Loucy (cell line): ENCODE results near the gene ENTPD1.

Source experiments
- H2AFZ ChIP-seq: fragments of 200-600 bp; sonication (generic); 2 replicates; pipeline ENCODE4 v1.6.0; 2016; ENCODE audit warnings: antibody characterized with exemption, mild to moderate bottlenecking, low read length, moderate library complexity
- H3F3A ChIP-seq: fragments of 200-600 bp; 2 replicates; pipeline ENCODE4 v1.6.0; 2016; ENCODE audit warnings: antibody characterized with exemption, low read depth, mild to moderate bottlenecking
- H3K27me3 ChIP-seq: fragments of 200-600 bp; sonication (generic); 2 replicates; pipeline ENCODE4 v1.6.1; 2014; ENCODE audit warnings: low read length, mild to moderate bottlenecking; ENCODE audit not compliant: insufficient read depth, poor library complexity, severe bottlenecking
- H3K36me3 ChIP-seq: fragments of 200-600 bp; sonication (generic); 2 replicates; pipeline ENCODE4 v1.6.1; 2016; ENCODE audit warnings: low read length; ENCODE audit not compliant: insufficient read depth
- H3K4me1 ChIP-seq: fragments of 200-600 bp; sonication (generic); 2 replicates; pipeline ENCODE4 v1.5.1; 2014; ENCODE audit warnings: low read length, mild to moderate bottlenecking; ENCODE audit not compliant: insufficient read depth, poor library complexity, severe bottlenecking
- H3K4me2 ChIP-seq: fragments of 200-600 bp; sonication (generic); 2 replicates; pipeline ENCODE4 v1.6.0; 2014; ENCODE audit warnings: antibody characterized with exemption, low read length, low read depth, mild to moderate bottlenecking; ENCODE audit not compliant: poor library complexity, severe bottlenecking
- H3K4me3 ChIP-seq: fragments of 200-600 bp; sonication (generic); 2 replicates; pipeline ENCODE4 v1.5.1; 2014; ENCODE audit warnings: low read length, mild to moderate bottlenecking, mixed read lengths; ENCODE audit not compliant: poor library complexity, severe bottlenecking
- H3K79me2 ChIP-seq: fragments of 200-600 bp; sonication (generic); 2 replicates; pipeline ENCODE4 v1.6.1; 2014; ENCODE audit warnings: low read length; ENCODE audit not compliant: insufficient read depth
- H3K9ac ChIP-seq: fragments of 200-600 bp; sonication (generic); 2 replicates; pipeline ENCODE4 v1.6.0; 2014; ENCODE audit warnings: mild to moderate bottlenecking, low read depth, low read length, moderate library complexity; ENCODE audit not compliant: poor library complexity, severe bottlenecking
- H3K9me2 ChIP-seq: fragments of 200-600 bp; sonication (generic); replicated peaks from 2 replicates; pipeline ENCODE4 v1.6.1; 2016; ENCODE audit warnings: low read depth, low read length, mixed read lengths
- H3K9me3 ChIP-seq: fragments of 200-600 bp; sonication (generic); 2 replicates; pipeline ENCODE4 v1.6.1; 2014; ENCODE audit warnings: mild to moderate bottlenecking, antibody characterized with exemption, low read length, low read depth; ENCODE audit not compliant: insufficient read depth
- H4K20me1 ChIP-seq: fragments of 200-600 bp; sonication (generic); 2 replicates; pipeline ENCODE4 v1.6.0; 2014; ENCODE audit warnings: antibody characterized with exemption, low read length, mild to moderate bottlenecking; ENCODE audit not compliant: insufficient read depth, poor library complexity, severe bottlenecking
- CTCF ChIP-seq: fragments of 200-600 bp; sonication (generic); conservative IDR thresholded peaks from 2 replicates; pipeline ENCODE4 v1.5.1; 2014; ENCODE audit warnings: mild to moderate bottlenecking, antibody characterized with exemption, low read length
- EZH2phosphoT487 ChIP-seq: fragments of 200-600 bp; IDR thresholded peaks from 2 replicates; pipeline ENCODE4 v1.6.1; 2018; ENCODE audit warnings: antibody characterized with exemption, mild to moderate bottlenecking, moderate library complexity, borderline replicate concordance

ENTPD1 gene

GRCh38 chr10:95837783-95838182, 81.8 kb downstream of the ENTPD1 start:
- H3K9me3 ChIP-seq: no peaks in the 10 kb centered on the region
- TF ChIP-seq CTCF (no peak), EZH2phosphoT487 (no peak)
- no peaks in the 10 kb centered on the region for H4K20me1 ChIP-seq
- H3K4me3 ChIP-seq: no peak overlapping the region
- no peaks in the 10 kb centered on the region for H3K27me3 ChIP-seq
- no peaks in the 10 kb centered on the region for H3F3A ChIP-seq
- H3K9me2 ChIP-seq: no peaks in the 10 kb centered on the region
- no peak overlapping the region for H3K4me2 ChIP-seq
- no peaks in the 10 kb centered on the region for H3K36me3 ChIP-seq
- peaks cover 10% of the 10 kb centered on the region for H3K4me1 ChIP-seq
- H3K79me2 ChIP-seq: no peaks in the 10 kb centered on the region
- H3K9ac ChIP-seq: no peak overlapping the region
- H2AFZ ChIP-seq: no peak overlapping the region

DNA sequence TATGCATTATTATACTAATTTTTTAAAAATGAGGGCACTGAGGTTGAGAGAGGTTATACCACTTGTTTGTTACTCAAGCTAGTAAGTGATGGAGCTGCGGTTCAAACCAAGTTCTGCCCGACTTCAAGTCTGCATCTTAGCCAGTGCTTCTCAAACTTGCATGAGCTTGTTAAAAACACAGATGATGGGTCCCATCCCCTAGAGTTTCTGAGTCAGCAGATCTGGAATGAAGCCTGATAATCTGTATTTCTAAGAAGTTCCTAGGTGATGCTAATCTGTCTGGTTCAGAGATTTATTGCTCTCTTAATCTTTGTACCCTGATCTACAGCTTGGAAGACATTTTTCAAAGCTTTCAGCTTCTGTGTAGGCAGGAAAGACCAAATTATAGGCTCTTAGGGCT, 84.2 kb downstream of the ENTPD1 start:
- Histone ChIP-seq H3K4me2 (no peak overlapping the region), H2AFZ (no peak overlapping the region)
- TF ChIP-seq CTCF (no peak), EZH2phosphoT487 (no peak)

DNA sequence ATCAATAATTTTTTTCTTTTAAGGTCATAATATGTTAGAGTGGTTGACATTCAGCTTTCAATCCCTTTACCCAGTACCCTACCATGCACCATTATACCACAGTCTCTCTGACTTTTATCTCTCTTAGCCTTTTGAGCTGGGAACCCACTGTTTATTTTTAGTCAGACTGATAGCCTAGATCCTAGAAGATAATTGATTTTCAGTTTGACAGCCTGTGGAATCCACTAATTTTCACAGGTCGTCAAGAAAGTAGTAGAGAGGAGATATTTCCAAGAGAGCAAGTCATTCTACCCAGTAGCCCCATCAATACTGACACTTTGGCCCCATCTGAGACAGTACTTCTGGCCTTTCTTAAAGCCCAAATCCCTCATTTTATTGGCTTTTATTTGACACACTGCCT, 84.7 kb downstream of the ENTPD1 start:
- H3K36me3 ChIP-seq: no peaks in the 10 kb centered on the region
- TF ChIP-seq EZH2phosphoT487: no peak
- no peak for TF ChIP-seq CTCF
- no peak overlapping the region for H3K4me2 ChIP-seq
- H3K79me2 ChIP-seq: no peaks in the 10 kb centered on the region
- H3K4me1 ChIP-seq: peaks cover 5% of the 10 kb centered on the region
- H4K20me1 ChIP-seq: no peaks in the 10 kb centered on the region
- no peak overlapping the region for H3K9ac ChIP-seq
- no peaks in the 10 kb centered on the region for H3K9me2 ChIP-seq
- no peaks in the 10 kb centered on the region for H3F3A ChIP-seq
- no peaks in the 10 kb centered on the region for H3K9me3 ChIP-seq
- no peaks in the 10 kb centered on the region for H3K27me3 ChIP-seq
- no peak overlapping the region for H3K4me3 ChIP-seq
- no peak overlapping the region for H2AFZ ChIP-seq

More for the DNA sequence above, 84.2 kb downstream of the ENTPD1 start:
- Histone ChIP-seq H3K4me1 (peaks cover 10% of the 10 kb centered on the region), H3F3A (no peaks in the 10 kb centered on the region), H3K9me3 (no peaks in the 10 kb centered on the region), H3K36me3 (no peaks in the 10 kb centered on the region), H3K27me3 (no peaks in the 10 kb centered on the region), H4K20me1 (no peaks in the 10 kb centered on the region), H3K4me3 (no peak overlapping the region), H3K9me2 (no peaks in the 10 kb centered on the region), H3K79me2 (no peaks in the 10 kb centered on the region), H3K9ac (no peak overlapping the region)
